Stimulated activated CD4-positive, alpha-beta T cell treated with anti-CD3 and anti-CD28 coated beads, TNF-alpha, amount 100 ng/mL, for 1 hour (primary cell): ENCODE results near the gene ANO1.

Experiments
- DNase-seq, 3 donors: peaks; one replicate each; pipeline ENCODE4 v3.0.0-alpha.2; 2020; ENCODE audit warnings: low read depth in 3 of 3, low spot score in 1 of 3

Gene ANO1

DNA sequence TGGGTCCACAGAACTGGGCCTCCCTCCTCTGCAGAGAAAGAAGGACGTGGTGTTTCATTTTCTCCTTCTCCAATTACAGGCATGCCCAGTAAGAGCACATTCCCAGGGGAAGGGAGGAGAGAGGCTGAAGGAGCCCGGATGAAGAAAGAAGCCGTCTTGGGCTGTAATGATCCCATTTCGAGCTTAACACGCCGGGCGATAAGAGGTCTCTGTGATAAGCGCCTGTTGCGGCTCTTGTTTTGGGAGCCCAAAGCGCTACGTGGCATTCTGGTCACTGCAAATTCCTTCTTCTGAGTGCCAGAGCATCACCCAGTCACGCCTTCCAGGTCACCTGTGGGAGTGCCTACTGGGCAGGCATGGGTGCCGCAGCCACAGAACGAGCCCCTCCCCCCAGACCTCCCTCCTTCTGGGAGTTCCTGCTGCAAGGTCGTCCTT lies 57.5 kb downstream of the ANO1 start:
- no peak for DNase-seq

DNA sequence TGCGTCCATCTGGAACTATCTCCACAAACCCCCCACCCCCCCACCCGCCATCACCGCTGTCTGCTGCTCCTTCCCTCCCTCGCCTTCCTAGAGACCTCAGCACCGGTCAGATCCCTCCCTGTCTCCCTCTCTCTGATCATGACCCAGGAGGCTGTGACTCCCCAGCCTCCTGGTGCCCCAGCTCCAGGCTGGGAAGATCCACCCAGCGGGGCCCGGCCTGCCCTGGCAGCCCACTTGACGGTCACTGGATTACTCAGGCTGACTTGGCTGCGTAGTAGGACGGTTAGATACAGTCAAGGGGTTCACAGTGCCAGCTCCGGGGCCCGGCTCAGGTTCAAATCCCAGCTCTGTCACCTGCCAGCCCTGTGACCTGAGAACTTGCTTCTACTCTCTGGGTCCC lies 59.3 kb downstream of the ANO1 start:
- no peak for DNase-seq

DNA sequence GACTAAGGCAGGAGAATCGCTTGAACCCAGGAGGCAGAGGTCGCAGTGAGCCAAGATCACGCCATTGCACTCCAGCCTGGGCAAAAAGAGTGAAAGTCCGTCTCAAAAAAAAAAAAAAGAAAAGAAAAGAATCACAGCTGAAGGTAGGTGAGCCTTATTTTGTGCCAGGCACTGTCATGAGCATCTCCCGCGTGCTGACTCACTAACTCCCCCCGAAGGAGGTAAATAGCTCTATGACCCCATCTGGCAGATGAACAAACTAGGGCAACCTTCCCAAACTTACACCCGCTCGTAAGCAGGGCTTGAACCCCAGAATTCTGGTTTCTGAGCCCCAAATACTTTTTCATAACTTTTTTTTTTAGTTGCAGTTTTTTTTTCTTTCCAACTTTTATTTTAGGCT lies 60.3 kb downstream of the ANO1 start:
- no peak for DNase-seq

DNA sequence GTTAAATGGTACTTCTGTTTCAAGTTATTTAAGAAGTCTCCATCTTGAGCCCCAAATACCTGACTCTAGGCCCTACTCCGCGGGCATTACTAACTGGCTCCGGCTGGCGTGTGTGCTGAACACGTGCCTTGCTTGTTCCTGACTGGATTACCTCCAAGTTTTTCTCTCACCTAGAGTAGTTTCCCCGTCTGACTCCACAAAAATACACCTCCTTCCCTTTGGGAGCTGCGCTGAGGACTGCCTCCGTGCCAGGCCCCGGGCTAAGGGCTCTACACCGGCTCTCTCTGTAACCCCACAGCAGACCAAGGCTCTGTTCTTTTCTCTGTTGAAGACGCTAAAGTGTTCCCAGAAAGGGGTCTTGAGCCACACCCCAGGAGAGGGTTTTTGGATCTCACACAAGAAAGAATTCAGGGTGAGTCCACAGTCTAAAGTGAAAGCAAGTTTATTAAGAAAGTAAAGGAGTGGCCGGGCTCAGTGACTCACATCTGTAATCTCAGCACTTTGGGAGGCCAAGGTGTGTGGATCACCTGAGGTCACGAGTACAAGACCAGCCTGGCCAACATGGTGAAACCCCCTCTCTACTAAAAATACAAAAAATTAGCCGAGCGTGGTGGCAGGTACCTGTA lies 61.8 kb downstream of the ANO1 start:
- no peak for DNase-seq

DNA sequence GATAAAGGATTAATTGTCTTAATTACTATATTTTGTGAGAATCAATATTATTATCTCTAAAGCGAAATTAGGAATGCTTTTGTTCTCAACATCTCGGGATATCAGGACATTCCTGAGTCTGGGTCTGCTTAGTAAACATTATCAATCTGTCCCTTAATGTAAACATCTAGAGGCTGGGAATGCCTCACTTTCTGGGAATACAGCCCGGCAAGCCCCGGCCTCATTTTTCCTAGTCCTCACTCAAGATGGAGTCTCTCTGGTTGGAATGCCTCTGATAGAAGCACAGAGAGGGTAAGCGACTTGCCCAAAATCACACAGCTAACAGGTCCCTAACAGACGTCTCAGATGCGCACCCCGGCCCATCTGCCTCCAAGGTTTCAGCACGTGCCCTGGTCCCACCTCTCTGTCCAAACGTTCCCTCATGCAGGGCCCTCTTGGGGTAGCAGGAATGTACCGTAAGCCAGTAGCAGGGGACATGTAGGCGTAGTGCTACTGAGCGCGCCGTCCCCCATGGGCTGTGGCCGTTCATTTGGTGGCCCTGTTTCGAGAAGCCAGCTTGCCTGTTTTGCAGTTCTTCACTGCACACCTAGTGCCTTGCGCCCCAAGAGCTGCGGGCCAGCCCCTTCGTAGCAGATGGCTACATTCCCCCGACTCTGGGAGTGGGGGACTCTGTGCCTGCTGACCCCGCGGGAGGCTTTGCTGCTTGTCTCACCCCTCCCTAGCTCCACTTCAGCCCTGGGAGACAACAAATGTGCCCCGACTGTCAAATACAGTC lies 62.8 kb downstream of the ANO1 start:
- no peak for DNase-seq

DNA sequence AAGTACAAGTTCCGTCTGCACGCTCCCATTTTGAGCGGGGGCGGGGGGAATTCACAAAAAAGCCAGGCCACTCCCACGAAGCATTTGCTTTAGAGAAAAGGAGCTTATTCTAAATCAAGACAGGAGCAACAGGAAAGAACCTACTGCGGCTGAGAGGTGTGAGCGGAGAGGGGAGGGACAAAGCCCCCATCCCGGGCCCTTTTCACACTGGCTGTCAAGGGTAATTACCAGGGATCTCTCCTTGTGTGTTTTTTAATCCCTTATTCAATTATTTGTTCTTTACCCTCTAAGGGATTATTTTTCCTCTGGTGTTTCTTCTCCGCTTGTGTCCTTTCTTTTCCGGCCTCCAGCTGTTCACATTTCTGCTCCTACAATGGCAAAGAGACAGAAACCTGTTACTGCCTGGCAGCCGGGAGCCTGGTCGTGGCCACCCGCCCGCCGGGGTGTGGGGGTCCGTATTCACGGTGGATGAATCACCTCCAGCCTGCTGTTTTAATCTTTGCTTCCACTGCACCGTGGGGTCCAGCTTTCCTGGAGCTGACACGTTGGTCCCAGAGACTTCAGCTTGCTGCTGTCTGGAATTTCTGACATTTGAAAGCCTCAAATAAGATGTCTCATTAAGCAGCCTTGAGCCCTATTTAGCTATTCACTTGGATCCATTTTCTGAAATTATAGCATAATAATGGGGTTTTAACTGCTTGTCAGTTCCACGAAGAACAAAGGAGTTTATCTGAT lies 63.5 kb downstream of the ANO1 start:
- DNase-seq: no peak

DNA sequence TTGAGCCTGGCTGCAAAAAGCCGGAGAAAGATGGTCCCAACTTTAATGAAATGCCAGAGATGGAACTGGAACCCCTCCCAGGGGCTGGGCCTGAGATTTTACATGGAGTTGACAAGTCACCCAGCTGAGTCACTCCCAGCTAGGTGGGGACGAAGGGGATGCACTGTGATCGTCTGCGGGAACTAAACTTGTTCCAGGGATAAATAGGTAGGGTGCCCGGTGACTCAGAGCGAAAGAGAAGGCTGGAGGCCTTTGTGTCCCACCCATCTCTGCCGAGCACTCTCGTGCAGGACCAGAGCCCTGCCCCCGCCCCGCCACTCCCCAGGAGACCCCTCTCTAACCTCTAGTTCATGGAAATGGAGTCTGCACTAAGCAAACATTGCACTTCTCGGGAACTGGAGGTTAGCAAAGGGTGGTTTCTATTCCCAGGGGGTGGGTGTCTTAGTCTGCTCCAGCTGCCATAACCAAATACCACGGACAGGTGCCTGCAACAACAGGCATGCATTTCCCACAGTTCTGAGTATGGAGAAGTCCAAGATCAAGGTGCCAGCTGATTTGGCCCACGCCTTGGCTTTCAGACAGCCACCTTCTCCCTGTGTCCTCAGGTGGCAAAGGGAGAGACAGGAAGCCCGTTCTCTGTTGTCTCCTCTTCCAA lies 64.2 kb downstream of the ANO1 start:
- no peak for DNase-seq

DNA sequence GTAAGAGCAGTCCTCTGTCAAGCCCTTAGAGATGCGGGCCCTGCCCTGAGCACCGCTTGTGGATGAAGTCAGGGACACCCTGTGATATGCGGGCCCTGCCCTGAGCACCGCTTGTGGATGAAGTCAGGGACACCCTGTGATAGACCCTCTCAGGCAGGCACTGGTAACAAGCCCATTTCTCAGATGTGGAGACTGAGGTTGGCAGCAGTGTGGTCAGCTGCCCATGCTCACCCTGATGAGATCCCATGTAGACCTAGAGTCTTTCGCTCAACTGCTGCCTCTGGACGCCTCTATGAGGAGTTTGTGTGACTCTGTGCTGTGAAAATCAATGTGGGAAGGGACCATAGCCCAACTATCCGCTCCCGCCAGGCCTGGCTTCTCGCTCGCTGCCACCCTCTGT lies 66.1 kb downstream of the ANO1 start:
- DNase-seq: no peak

DNA sequence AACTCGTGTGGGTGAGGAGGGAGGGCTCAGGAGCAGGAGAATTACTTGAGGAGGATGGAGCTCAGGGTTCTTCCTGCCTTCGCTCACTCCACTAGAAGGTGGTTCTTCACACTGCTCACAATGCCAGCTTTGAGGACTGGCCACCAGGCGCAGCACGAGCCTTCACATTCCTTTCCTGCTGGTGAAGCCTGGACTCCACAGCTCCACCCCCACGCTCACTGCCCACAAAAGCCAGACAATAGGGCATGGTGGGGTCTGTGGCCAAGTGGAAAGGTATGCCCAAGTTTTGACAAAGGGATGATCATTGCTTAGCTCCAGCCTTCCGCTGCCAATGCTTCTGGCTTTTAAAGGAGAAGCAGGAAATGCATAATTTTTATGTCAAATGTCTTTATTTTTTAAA lies 67.0 kb downstream of the ANO1 start:
- no peak for DNase-seq

DNA sequence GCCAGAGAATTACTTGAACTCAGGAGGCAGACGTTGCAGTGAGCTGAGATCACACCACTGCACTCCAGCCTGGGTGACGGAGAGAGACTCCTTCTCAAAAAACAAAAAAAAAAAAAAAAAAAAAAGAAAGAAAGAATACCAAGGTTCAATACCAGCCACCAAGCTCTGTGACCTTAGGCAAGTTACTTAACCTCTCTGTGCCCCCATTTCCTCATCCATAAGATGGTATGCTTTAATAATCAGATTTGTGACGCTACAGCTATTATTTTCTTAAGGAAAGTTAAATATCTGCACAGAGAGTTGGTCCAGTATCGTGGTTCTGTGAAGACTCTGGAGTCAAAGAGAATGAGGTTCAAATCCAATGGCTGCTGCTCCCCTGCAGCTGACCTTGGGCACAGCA lies 67.7 kb downstream of the ANO1 start:
- DNase-seq: no peak

DNA sequence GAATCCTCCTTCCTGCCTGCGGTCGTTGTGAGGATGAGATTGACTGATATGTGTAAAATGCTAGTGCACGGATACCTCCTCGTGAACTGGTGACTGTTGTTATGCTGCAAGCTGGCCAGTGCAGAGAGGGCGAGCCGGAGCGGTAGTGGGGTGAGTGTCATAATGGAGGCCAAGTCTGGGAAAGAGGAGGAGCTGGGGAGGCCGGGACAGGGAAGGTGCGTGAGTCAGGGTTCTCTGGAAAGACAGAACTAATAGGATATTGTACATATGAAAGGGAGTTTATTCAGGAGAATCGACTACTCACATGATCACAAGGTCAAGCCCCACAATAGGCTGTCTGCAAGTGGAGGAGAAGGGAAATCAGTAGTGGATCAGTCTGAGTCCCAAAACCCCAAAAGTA lies 68.2 kb downstream of the ANO1 start:
- DNase-seq: no peak

DNA sequence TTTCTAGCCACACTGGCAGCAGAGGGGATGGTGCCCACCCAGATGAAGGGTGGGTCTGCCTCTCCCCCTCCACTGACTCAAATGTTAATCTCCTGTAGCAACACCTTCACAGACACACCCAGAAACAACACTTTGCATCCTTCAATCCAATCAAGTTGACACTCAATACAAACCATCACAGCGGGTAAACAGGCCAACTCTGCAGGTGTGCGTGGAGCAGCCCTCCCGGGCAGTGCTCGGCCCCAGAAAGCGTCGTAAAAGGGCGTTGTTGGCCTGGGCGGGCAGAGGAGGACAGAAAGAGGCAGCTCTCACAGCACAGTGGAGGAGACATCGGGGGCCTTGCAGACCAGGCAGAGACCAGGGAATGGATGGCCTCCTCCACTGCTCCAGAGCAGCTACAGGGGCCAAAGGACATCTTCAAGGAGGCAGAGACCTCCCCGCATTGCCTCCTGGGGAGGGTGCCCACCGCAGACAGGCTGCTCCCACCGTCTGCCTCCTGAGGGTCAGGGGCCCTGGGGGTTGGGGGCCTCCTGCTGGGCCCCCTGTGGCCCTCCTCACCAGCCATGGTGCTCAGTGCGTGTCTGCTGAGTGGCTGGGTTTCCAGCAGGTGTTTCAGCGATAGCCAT lies 68.9 kb downstream of the ANO1 start:
- DNase-seq: no peak

DNA sequence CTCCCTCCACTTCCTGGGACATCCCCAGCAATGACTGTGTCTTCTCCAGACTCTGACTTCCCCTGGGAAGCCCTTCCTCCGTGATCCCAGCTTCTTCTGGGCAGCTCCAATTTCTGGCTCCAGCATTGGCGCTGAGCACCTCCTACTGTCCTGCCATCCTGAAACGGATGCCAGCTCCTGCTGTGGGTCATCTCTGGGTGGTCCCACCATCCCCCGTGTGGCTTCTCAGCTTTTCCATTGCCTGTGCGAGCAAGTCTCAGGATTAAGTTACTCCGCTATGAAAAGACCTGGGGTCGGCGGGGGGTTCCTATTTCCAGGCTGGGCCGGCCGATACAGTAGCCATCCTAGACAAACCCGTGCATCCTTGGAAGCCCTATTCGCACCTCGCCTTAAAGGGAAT lies 69.6 kb downstream of the ANO1 start:
- DNase-seq: no peak

DNA sequence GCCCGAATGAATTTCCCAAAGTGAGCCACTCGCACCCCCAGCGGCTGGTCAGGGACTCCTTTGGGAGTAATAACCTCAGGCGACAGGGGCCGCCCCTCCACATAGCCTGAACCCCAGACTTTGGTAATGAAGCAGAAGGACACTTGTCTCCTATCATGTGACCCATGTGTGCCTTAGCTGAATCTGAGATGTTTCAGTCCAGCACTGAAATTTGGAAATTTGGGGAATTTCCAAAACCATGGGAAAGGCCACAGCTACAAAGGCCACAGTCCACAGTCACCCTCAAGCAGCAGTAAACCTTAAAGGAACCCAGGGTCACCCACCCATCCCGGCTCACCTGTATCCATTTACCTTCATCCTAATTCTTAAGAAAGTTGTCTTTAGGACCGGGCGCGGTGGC lies 73.6 kb downstream of the ANO1 start:
- no peak for DNase-seq

DNA sequence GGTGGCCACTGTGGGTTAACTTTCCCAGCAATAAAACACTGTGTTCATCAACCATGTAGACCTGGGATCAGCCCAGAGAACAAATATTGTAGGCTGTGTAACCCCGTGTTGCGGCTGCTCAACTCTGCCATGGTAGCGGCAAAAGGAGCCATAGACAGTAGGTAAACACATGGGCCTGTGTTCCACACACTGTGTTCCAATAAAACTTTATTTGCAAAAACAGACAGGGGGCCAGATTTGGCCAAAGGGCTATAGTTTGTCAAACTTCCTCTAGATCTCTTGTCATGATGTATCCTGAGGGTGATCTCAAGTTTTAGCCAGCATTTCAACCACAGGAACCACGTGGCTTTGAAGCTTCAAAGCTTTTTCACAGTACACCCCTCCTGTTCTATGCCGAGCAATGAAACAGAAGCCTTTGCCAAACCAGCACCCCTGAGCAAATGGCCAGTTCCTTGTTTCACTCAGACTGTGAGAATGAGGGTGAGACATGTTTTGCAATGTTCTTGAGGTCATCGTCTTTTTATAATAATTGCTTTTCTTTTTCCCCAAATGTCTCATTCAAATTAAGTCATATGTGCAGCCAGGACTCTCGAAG lies 75.1 kb downstream of the ANO1 start:
- DNase-seq: no peak

DNA sequence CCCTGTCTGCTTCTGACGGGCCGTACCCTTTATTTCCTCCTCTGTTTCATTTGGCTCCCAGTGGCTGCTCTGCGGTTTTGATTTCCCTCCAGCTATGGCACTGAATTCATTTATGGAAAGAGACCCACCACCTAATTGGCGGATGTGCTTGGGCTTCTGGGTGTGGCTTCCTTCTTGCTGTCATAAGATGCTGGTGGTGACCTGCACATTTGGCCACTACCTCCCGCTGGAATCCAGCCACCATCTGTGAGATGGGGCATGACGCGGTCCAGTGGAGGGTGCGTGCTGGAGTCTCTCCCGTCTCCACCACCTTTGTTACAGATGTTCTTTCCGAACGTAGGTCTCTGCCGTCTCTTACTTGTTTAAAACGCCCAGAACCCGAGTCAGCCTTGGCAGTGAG lies 77.3 kb downstream of the ANO1 start:
- DNase-seq: no peak

DNA sequence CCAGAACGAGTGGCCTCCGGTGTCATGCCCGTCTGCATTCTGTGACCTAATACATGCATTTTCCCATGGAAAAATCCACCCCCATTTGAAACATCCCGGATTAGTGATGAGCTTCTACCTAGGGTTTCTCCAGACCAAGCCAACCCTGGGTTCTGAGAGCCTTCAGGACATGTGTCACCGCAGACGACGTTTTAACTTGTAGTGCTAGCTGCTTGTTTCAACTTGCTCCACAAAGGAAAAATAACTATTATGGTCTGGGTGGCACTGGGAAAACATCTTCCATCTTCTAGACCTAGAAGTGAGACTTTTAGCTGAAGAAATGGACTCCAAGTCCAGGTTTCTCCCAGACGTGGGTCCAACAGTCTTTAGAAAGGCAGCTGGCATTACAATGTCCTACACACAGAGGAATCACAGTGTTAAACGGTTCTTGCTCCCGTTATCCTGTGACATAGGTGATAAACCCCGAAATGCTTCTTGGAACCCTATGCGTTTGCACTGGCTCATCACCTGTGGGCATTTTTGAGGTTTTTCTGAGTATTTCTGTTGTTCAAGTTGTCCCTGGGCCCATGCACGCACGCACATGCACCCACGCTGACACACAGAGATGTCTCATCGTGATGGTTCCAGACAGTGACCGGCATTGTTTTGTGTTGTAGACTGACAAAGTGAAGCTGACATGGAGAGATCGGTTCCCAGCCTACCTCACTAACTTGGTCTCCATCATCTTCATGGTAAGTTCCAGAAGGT lies 78.3 kb downstream of the ANO1 start:
- DNase-seq: no peak

DNA sequence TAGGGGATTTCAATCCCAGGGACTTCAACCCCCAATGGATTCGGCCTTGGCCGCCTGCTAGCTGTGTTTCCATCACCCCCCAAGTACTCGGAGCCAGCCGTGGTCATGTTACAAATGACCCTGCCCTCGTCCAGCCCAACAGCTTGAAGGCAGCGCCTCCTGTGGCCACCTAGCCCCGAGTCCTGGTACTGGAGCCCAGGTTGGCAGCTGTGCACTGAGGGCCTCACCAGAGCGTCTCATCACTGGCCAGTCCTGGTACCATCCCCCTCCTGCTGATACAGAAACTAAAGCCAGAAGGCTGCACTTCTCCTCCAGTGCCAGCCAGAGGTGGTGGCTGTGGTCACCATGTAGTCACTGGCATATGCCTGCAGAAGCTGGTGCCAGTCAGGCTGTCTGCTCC lies 80.1 kb downstream of the ANO1 start:
- no peak for DNase-seq

DNA sequence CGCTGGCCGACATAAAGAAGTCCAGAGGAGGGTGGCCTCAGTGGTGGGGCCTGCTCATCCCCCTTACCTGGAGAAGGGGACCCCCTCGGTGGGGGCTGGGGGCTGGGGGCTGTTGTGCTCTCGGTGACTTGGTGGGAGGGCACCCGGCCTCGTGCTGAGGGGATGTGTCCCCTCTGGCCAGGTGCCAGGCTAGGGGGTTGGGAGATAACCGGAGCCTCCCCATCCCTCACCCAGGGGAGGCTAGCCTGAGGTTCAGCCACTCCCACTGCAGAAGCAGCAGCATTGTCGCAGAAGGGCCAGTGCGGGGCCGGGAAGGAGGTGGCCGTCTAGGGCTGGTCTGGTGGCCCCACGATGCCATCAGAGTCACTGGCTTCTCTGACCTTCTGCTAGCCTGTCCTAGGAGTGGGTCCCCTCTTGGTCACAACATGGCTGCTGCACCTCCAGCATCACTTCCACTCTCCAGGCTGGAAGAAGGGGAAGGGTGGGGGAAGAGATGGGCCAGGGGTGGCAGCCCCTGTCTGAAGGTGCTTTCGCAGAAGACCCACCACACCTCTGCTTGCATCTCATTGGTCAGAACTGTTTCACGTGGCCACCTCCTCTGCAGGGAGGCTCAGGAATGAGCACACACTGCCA lies 80.8 kb downstream of the ANO1 start:
- DNase-seq: no peak
